ENCODE results near the gene NMRK2. TPM values are rescaled to one million over a fixed set of nuclear protein-coding genes. Genes with fewer than 3 reads are reported as not detected.
"Not testable (repeated sequence)": the region's sequence is repeated elsewhere in the genome, so short reads cannot be mapped to it uniquely, and the experiment has no call there.

The NMRK2 gene, protein sequence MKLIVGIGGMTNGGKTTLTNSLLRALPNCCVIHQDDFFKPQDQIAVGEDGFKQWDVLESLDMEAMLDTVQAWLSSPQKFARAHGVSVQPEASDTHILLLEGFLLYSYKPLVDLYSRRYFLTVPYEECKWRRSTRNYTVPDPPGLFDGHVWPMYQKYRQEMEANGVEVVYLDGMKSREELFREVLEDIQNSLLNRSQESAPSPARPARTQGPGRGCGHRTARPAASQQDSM
- total RNA-seq (1 to 10 TPM in 1 of 2 donors, not detected in 1; 1.0 TPM), polyA plus RNA-seq (under 1 TPM; 0.13 to 0.26 TPM)
- long read RNA-seq, donor 1 = 0 reads
- long read RNA-seq, donor 2 = 0 reads
- long read RNA-seq, donor 3 = 0 reads
- long read RNA-seq, donor 4 = 0 reads
- long read RNA-seq, donor 5 = 0 reads

GRCh38 chr19:3932931-3933810 is at the start of gene NMRK2:
Gene NMRK2, plus strand, starts transcription at chr19:3933069. Its CDS starts 603 bp downstream, at chr19:3933672.
- Histone ChIP-seq H3K9me3 (ENCODE audit: control insufficient read depth in 4 of 4, insufficient read depth in 3 of 4, low read length in 3 of 4) (peaks cover 0 to 3% (median 0%) of the 10 kb centered on the region in 4 donors), H3K4me1 (ENCODE audit: control insufficient read depth in 5 of 5, insufficient read depth in 5 of 5, low read length in 5 of 5) (no peaks in the 10 kb centered on the region), H3K9ac (ENCODE audit: insufficient read depth in 1 of 2, low read length in 2 of 2) (no peak within 1 kb of the TSS), H3K27me3 (ENCODE audit: control insufficient read depth in 3 of 3, insufficient read depth in 3 of 3, low read length in 2 of 3) (peaks cover 0 to 33% (median 5%) of the 10 kb centered on the region in 3 donors), H3K4me3 (no peak within 1 kb of the TSS), H3K27ac (ENCODE audit: low read depth in 1 of 2, low read length in 1 of 2) (peak within 1 kb of the TSS in 1 of 2 donors; percentile 84), H3K36me3 (ENCODE audit: control insufficient read depth in 4 of 4, insufficient read depth in 4 of 4, low read length in 4 of 4) (no peaks in the 10 kb centered on the region)
- 2 to 3% methylated on average over 50 to 51 of the region's 51 CpGs for WGBS, 2 donors
- ATAC-seq (ENCODE audit: insufficient read depth, low FRiP score) (no peak), DNase-seq (no peak)
- TF ChIP-seq, protein P1, sequence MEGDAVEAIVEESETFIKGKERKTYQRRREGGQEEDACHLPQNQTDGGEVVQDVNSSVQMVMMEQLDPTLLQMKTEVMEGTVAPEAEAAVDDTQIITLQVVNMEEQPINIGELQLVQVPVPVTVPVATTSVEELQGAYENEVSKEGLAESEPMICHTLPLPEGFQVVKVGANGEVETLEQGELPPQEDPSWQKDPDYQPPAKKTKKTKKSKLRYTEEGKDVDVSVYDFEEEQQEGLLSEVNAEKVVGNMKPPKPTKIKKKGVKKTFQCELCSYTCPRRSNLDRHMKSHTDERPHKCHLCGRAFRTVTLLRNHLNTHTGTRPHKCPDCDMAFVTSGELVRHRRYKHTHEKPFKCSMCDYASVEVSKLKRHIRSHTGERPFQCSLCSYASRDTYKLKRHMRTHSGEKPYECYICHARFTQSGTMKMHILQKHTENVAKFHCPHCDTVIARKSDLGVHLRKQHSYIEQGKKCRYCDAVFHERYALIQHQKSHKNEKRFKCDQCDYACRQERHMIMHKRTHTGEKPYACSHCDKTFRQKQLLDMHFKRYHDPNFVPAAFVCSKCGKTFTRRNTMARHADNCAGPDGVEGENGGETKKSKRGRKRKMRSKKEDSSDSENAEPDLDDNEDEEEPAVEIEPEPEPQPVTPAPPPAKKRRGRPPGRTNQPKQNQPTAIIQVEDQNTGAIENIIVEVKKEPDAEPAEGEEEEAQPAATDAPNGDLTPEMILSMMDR (IDR thresholded peaks at IDR 0.05; ENCODE audit: control extremely low read depth, extremely low read depth) = no peak

- Histone ChIP-seq H3K9ac (ENCODE audit: insufficient read depth in 1 of 2, low read length in 2 of 2) (no peak overlapping the region), H3K4me1 (ENCODE audit: control insufficient read depth in 5 of 5, insufficient read depth in 5 of 5, low read length in 5 of 5) (no peaks in the 10 kb centered on the region), H3K36me3 (ENCODE audit: control insufficient read depth in 4 of 4, insufficient read depth in 4 of 4, low read length in 4 of 4) (no peaks in the 10 kb centered on the region), H3K27me3 (ENCODE audit: control insufficient read depth in 3 of 3, insufficient read depth in 3 of 3, low read length in 2 of 3) (no peaks in the 10 kb centered on the region), H3K4me3 (no peak overlapping the region), H3K27ac (ENCODE audit: low read depth in 1 of 2, low read length in 1 of 2) (no peak overlapping the region), H3K9me3 (ENCODE audit: control insufficient read depth in 4 of 4, insufficient read depth in 3 of 4, low read length in 3 of 4) (peaks cover 0 to 4% (median 0%) of the 10 kb centered on the region in 4 donors)
- 77% methylated on average over 17 of the region's 17 CpGs for WGBS, 2 donors
- ATAC-seq (ENCODE audit: insufficient read depth, low FRiP score) = no peak
- no peak for DNase-seq
- TF ChIP-seq, protein P1 (IDR thresholded peaks at IDR 0.05; ENCODE audit: control extremely low read depth, extremely low read depth) = no peak
These were observed 42.3 kb upstream of the NMRK2 start for GRCh38 chr19:3890591-3890990.

DNA sequence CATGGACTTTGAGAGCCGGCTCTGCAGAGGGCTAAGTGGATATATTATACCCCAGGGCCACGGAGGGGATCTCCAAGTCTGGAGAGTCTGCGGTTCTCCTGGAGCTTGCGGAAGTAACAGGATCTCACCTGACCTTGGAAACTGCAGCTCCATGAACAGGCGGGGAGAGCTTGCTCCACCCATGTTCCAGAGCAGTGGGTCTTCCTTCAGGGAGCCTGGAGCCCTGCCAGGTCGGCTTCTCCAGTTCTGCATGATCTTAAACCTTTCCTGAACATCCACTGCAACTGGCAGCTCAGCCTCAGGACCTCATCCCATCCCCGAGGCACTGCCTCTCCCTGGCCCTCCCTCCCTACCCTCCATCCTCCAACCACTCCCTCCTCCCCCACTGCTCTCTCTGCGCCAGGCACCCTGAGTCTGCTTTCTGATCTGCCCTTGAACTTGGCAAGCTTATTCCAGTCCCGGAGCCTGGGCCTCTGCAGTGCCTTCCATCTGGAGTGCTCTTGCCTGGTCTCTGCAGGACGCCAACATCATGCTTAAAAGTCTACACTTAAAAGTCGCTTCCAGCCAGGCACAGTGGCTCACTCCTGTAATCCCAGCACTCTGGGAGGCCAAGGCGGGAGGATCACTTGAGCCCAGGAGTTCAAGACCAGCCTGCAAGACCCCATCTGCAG is 39.2 kb upstream of the NMRK2 start:
- no peaks in the 10 kb centered on the region for H3K27me3 ChIP-seq (ENCODE audit: control insufficient read depth in 3 of 3, insufficient read depth in 3 of 3, low read length in 2 of 3)
- TF ChIP-seq, protein P1 (IDR thresholded peaks at IDR 0.05; ENCODE audit: control extremely low read depth, extremely low read depth) = no peak
- H3K9me3 ChIP-seq (ENCODE audit: control insufficient read depth in 4 of 4, insufficient read depth in 3 of 4, low read length in 3 of 4) = peaks cover 0 to 10% (median 0%) of the 10 kb centered on the region in 4 donors
- H3K9ac ChIP-seq (ENCODE audit: insufficient read depth in 1 of 2, low read length in 2 of 2) = no peak overlapping the region
- 63 to 74% methylated on average over 12 of the region's 12 CpGs for WGBS, 2 donors
- no peak for ATAC-seq (ENCODE audit: insufficient read depth, low FRiP score)
- H3K4me1 ChIP-seq (ENCODE audit: control insufficient read depth in 5 of 5, insufficient read depth in 5 of 5, low read length in 5 of 5) = no peaks in the 10 kb centered on the region
- no peaks in the 10 kb centered on the region for H3K36me3 ChIP-seq (ENCODE audit: control insufficient read depth in 4 of 4, insufficient read depth in 4 of 4, low read length in 4 of 4)
- no peak overlapping the region for H3K4me3 ChIP-seq
- no peak overlapping the region for H3K27ac ChIP-seq (ENCODE audit: low read depth in 1 of 2, low read length in 1 of 2)
- DNase-seq = no peak

DNA sequence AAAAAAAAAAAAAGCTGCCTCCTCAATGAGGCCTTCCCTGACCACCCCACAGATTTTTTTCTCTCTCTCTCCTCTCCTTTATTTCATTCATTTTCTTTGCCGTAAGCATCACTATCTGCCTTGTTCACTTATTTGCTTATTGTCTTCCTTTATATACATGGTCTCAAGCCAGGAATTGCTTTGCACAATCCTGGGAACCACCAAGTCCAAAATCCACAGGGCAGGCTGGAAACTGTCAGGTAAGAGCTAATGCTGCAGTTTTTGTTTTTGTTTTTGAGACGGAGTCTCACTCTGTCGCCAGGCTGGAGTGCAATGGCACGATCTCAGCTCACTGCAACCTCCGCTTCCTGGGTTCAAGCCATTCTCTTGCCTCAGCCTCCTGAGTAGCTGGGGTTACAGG is 37.9 kb upstream of the NMRK2 start:
- not testable (repeated sequence) for H3K27ac ChIP-seq (ENCODE audit: low read depth in 1 of 2, low read length in 1 of 2); H3K36me3 ChIP-seq (ENCODE audit: control insufficient read depth in 4 of 4, insufficient read depth in 4 of 4, low read length in 4 of 4); H3K9ac ChIP-seq (ENCODE audit: insufficient read depth in 1 of 2, low read length in 2 of 2); H3K4me3 ChIP-seq; H3K4me1 ChIP-seq (ENCODE audit: control insufficient read depth in 5 of 5, insufficient read depth in 5 of 5, low read length in 5 of 5); DNase-seq; H3K27me3 ChIP-seq (ENCODE audit: control insufficient read depth in 3 of 3, insufficient read depth in 3 of 3, low read length in 2 of 3); ATAC-seq (ENCODE audit: insufficient read depth, low FRiP score)
- WGBS, 2 donors = 80 to 88% methylated on average over 5 of the region's 5 CpGs
- H3K9me3 ChIP-seq (ENCODE audit: control insufficient read depth in 4 of 4, insufficient read depth in 3 of 4, low read length in 3 of 4) = peaks cover 0 to 13% (median 0%) of the 10 kb centered on the region in 4 donors

Measured in lung (tissue), 16 donors.